GM18511 (cell line): ENCODE results near the gene KIAA0408.

Source experiments
- ATAC-seq: cut with Tn5 transposase; IDR thresholded peaks from one replicate; pipeline ENCODE4 v1.9.1; 2021; ENCODE audit warnings: mild to moderate bottlenecking, moderate library complexity; ENCODE audit not compliant: unreplicated experiment

The KIAA0408 gene

DNA sequence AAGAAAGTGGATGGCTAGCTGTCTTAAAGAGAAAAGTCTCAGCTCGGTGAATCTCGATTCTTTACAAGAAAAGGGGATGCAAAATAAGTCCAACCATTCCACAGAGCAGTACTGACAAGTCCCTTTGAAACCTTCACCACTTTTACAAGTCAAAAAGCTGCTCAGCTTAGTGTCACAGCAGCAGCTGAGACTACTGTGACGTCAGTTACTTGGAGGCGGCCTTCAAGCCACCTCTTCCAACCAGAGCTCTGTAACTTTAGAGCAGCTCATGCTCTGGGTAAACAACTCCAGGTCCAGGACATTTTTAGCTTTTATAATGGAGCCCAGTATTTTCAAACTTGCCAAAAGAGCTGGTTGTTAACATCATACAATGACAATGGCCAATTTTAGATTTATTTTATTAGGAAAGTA, at the start of gene KIAA0408:
TSS of gene KIAA0408 (minus strand) at position 159 of the 411 bp plus-strand sequence. CDS start 5,408 bp downstream, outside the sequence.
- ATAC-seq = no peak

DNA sequence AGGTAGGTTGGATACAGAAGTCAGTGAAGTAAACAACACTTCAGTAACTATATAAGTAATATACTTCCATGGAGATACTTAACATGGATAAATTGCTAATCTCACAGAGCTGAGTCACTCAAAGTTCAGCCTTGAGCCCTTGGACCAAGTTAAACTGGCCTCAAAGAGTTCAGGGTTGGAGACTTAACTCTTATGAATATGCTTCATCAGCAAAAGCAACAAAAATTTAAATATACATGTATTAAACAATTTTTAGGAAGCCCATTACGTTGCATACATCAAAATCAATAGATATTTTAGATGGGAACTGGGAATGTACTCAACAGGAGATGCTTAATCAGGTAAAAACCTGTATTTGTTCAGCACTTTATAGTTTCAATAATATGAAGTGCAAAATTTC, 47.7 kb upstream of the KIAA0408 start:
- ATAC-seq = no peak

DNA sequence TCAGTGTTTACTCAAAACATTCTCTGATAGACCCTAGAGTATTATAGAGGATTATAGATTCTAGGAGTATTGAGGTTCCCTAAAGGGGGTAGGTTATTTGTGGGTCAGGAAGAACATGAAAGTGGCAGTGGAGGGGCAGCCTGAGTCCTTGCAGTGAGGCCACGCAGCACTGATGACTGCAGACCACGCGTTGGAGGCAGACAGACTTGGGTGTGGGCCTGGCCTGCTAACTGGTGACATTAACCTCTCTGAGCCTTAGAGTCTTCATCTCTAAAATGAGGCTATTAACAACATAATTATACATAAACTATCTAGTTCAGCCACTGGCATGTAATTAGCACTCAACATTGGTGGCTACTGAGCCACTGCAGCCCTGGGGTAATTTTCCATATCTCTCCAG, 43.8 kb upstream of the KIAA0408 start:
- no peak for ATAC-seq

DNA sequence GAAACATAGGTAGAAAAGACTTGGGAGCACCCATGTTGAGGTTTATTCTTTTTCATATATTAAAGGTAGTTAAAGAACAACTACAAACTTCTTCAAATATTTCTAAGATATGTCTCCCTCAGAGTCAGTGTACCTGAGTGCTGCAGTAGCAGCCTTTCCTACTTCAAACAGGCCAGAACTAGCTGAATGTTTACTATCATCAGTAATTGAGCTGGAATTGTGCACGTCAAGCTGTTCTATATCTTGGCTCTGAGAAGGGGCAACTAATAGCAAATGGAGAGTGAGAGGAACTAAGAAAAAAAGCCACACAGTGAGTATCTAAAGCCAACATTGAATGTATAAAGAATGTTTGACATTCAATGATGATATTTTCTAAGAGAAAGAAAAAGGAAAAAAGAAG, 38.2 kb upstream of the KIAA0408 start:
- no peak for ATAC-seq

DNA sequence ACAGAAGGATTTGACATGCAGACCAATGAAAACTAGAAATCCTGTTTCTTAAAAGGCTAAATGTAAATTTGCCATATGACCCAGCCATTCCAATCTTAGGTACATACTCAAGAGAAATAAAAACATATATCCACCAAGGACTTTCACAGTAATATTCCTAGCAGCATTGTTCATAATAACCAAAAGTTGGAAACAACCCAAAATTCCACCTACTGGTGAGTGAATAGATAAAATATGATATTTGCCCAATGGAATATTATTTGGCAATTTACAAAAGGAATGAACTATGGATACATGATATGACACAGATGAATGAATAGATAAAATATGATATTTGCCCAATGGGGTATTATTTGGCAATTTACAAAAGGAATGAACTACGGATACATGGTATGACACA, 37.3 kb upstream of the KIAA0408 start:
- no peak for ATAC-seq

DNA sequence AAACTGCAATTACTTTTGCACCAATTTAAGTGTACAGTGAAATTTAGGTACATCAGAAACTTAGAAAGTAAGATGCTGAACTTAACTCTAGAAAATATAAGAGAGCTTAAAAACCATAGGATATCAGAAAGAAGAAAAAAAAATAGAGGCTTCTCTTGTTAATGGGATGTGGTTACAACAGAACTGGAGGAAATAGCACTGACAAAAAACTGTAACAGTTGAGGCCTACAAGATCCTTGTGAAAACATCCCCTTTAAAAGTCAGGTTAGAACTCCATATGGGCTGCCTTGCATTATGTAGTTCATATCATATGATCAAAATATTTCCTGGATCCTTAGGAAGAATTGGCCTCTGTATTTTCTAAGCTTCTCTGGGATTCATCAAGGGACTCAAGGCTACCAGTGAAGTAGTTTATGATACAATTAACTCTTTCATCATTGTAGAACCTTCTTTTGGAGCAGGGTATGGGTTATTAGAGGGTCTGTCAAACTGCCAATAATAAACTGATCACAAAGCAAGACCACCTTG, 35.1 kb upstream of the KIAA0408 start:
- no peak for ATAC-seq

DNA sequence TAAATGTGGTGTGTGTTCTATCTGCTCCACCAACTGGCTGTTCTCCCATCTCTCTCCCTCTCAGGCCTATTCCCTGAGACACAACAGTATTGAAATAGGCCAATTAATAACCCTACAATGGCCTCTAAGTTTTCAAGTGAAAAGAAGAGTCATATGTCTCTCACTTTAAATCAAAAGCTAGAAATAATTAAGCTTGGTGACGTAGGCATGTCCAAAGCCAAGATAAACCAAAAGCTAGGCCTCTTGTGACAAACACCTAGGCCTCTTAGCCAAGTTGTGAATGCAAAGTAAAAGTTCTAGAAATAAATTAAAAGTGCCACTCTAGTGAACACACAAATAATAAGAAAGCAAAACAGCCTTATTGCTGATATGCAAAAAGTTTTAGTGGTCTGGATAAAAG, 30.1 kb upstream of the KIAA0408 start:
- no peak for ATAC-seq

DNA sequence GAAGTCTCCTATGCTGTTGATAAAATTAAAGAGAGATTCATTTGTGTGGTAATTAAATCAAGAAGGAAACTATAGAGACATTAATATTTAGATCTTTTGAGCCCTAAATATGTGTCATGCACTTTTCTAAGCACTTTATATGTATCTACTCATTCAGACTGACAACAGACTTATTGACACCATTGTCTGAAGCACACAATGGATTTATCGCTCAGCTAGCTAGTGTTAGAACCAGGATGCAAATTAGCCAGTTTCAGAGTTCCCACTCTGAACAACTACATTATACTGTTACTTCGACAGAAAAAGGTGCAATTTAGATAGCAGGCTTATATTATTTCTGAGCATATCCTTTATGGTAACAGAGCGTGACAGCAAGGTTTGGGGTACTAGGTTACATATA, 27.7 kb upstream of the KIAA0408 start:
- no peak for ATAC-seq

DNA sequence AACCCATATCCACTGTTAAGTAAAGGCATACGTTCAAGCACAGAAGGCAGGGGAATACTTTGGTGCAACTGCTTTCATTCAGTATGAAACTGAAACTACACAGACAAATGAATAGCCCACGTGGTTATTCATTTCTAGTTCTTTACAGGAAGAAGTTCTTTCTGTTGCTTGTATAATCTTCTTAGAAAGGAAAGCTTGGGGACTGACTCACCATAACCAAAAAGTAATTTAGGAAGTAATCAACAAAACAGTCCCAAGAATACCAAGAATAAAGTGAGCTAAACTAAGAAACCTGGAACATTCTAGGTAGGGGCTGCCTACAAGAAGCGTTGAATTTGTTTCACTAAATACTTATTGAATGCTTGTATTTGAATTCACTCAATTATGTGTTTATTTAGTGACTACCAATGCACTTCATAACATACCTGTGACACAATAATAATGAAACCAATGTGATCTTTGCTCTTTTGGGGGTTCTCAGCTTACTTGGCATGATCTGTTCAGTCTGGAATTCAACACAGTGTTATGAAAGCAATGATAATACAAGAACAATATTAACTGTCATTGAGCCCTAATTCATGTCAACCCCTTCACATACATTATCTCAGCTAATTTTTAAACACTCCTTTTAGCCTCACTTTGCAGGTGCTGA, 25.1 kb upstream of the KIAA0408 start:
- ATAC-seq = peak; percentile 99

DNA sequence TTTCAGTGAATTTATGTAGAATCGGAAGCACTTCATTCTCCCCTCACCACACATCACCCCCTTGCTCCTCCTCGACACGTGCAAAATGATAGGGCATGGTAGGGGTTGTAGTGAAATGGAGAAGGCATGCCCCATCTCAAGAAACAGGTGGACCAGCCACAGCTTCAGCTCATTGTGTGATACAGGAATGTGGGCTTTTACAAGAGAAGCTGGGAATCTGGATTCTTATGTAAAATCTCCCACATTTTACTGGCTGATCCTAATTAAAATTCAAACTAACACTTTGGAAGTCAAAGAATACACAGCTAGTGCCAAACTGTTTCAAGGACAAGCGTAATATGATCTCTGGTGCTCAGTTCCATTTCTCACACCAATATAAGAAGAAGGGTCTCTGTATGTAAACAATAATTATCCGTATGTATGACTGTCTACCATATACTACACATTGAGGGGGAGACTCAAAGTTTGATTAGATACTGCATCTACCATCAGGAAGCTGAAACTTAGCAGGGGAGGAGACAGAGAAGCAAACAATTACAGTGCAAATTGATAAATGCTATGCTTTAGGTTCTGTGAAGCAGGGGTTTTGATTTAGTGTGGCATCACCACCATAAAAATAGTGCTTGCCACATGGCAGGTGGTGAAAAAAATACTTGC, 24.3 kb upstream of the KIAA0408 start:
- ATAC-seq = peak; percentile 24

DNA sequence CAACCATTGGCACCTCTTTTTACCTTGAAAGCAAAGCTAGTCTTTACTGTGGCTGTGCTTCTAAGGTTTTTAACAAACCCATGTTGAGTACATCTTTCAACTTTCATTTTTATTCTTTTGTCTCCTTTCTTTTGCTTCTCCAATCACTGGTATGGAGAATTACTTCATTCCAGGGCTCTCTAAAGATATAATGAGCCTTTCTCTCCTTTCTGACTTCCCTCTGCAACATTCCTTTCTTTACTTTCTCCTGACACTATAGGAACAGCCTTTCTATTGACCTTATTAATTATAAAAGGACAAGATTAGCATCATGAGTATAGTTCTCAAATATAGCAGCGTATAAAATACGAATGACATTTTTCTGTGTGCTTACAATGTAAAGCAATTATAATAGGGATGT, 23.1 kb upstream of the KIAA0408 start:
- ATAC-seq = no peak

DNA sequence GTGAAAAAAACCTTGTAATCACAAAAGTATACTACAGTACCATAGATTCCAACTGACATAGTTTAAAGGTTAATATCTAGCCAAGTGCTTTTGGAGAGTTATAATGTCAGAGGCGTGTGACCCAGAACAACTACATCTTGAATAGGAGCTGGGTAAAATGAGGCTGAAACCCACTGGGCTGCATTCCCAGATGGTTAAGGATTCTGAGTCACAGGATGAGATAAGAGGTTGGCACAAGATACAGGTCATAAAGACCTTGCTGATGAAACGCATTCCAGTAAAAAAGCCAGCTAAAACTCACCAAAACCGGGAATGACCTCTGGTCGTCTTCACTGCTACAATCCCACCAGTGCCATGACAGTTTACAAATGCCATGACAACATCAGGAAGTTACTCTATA, 22.4 kb upstream of the KIAA0408 start:
- no peak for ATAC-seq

DNA sequence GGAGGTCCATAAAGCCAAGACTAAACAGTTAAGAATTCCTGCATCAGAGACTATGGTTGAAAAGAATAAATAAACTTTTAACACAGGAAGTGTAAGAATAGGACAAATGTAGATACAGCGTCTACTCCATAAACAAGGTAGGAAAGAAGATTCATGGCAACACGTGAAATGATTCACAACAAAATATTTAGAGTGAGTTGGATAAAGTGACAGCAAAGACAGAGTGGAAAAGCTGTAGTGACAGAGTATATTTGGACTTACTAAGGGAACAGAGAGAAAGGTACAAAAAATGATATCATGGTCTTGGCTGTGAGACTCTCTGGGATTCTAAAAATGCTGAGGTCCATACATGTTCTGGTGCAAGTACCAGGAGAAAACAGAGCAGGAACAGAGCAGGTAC, 21.9 kb upstream of the KIAA0408 start:
- ATAC-seq = no peak

DNA sequence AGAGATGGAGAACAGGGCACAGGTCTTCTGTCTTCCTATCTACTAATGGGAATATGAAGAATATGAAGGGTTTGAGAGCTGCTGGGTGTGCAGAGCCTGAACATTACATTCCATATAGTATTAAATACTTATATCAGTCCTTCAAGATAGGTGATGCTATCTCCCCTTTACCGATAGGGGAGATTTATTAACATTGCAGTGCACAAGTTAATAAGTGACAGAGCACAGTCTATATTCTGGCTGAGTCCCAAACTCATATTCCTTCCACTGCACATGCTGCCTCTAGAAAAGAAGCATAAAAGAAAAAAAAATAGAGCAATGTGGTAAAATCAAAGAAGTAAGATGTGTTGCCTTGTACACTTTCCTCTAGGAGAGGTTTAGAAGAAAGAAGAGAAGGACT, 18.5 kb upstream of the KIAA0408 start:
- ATAC-seq = no peak

DNA sequence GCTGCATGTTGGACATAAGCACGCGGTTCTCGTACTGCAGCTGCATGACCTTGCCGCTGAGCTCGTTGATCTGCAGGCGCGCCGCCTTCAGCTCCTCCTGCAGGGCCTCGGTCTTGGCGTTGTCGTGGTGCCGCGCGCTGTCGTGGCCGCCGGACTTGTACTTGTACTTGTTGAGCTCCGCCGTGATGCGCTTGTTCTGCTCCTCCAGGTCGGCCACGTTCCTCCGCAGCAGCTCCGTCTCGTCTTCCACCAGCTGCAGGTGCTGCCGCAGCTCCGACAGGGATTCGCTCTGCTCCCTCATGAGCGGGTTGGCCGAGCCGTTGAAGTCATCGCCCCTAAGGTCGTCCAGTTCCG, 16.6 kb upstream of the KIAA0408 start:
- no peak for ATAC-seq

DNA sequence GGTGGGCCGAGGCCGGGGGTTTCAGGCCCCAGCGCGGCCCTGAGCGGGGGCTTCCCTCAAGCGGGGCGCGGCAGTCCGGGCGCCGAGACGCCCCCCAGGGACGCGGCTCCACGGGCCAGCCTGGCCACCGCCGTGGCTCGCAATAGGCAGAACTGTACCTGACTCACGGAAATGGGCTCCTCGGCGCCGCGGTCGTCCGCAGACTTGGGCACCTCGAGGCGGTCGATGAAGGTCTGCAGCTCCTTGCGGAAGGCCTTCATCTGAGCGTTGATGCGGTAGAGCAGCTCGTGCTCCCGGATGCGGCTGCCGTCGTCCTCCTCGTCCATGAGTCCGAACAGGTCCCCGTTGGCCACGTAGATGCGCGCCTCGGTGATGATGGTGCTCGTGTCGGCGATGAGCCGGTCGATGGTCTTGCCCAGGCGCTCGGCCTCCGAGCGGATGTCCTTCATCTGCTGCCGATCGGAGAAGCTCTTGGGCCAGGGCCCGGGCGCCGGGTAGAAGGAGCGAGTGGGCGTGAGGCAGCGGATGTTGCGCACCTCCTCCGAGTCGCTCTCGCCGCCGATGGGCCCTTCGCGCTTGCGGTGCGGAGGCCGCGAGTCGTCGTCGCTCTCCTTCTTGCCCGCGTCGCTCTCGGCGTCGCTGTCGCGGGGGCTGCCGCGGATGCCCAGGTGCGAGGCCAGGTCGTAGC, 16.1 kb upstream of the KIAA0408 start:
- ATAC-seq = no peak

DNA sequence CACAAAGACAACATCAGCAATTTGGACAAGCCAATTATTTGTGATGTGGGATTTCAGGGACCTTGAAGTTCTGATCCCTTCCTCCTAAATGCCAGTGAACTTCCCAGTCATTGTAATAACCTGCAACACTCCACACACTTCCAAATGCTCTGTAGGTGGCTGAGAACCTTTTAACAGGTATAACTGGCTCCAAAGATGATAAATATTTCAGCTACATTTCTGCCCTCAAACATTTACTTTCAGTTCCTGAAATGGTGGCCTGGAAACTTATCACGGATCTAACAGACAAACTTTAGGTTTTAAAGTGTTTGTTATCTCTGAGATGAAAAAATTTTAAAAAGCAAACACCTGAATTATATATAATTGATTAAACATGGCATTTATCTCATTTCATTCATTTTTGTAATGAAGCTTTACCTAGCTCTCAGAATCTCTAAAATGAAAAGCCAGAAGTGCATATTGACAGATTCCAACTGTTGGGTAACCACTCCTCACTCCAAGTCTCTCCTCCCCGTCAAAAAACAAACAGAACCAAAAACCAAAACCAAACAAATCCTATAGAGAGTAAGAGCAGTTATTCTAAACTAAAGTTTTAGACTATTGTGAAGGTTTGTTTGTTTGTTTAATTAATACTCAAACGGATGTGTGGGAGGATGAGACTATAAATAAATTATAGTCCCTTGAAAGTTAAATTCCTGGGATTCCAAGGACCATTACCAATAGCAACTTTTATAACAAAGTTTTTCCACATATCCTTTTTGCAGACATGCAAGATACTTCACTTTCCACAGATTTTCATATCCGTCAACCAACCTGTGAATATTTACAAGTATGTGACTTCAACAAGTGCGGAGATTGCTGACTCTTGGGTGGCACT, 12.4 kb upstream of the KIAA0408 start:
- ATAC-seq = peak; percentile 77

DNA sequence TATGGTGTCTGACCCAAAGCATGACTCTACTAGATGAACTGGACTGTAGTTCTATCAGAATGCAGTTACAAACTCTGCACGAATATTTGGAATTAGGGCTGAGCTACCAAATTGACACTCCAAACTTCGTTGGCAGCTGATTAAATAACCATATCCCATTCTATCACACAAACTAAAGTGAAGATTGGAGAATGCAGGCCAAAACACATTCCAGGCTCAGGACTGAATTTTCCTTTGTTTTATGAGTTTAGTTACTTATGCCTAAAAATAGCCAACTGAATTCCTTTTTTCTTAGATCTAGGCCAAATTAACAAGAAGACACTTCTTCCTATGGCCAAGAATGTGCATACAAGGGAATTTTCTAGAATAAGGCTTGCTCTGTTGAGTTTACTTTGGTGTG, 9.7 kb upstream of the KIAA0408 start:
- ATAC-seq = no peak

DNA sequence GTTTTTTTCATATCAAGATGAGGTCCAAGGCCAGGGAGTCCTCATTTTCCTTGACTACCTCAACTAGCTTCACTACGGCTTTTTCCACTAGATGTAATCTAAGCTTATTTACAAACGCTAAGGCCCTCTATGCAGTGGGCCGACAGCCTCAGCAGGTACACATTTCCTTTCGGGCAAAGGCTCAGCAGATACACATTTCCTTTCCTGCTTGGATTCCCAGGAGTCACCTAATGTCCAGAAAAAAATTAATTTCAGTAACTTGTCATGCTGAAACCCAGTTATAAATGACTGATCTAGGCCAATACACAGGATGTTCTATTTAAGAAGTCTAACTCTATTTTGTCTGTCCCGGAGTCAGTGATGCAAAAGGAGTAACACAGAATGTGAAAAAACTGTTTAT, 7.2 kb upstream of the KIAA0408 start:
- no peak for ATAC-seq

DNA sequence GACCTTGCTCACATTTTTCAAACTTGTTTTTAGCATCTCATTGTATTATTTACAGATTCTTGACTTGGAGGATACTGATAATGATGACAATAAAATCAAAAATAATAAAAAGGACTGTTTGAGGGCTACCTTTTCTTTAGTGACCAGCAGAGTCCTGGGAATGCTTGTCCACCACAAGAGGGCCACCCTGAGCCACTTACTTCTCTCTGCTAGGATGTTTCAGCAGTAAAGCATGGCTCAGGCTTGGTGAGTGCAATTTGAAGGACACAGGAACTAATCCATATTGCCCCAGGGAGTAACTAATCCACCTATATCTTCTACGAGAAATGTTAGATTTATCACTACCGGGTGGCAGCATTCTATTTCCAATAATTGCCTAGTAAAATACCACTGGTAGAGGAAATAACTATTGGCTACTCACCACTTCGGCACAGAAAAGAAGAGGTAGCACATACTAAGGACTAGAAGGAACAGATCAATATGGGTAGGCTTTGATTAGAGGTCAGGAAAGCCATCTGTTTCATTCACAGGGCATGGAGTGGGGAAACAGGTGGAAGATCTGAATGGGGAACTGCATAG, 5.8 kb upstream of the KIAA0408 start:
- ATAC-seq = peak; percentile 90
